GM19035 (cell line): ENCODE results near the gene GPRIN1.

Experiments used
- ATAC-seq: cut with Tn5 transposase; IDR thresholded peaks from one replicate; pipeline ENCODE4 v1.9.1; 2021; ENCODE audit not compliant: unreplicated experiment

GPRIN1 gene

DNA sequence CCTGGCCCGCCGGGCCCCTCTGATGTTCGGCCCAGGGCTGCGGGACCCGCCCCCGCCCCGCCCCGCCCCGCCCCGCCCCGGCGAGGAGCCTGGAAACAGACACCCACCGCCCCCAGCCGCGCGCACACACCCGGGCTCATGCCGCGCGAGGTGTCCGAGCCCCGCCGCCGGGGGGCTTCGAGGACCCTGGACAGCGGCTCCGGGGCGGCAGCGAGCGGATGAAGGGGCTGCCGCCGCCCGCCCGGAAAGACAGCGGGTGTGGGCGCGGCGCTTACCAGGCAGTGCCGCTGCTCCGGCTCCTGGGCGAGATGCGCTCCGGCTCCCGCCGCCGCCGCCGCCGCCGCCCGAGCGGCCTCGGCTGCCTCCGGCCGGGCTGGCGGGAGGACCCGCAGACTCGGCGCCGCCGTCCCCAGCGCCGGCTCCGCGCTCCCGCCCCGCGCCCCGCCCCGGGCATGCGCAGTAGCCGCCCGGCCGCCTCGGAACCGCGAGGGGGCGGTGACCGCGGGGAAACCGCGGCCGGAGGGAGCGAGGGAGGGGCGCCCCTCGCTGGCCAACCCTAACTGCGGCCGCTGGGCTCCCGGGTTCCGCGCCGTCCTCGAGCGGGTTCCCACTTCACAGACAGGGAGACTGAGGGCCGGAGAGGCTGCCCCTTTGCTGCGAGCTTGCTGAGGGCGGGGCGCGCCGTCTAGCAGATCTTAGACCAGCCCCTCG, at the start of gene GPRIN1:
Gene GPRIN1 (minus strand): TSS at position 433 of the 711 bp plus-strand sequence. CDS start 10,322 bp downstream, outside the sequence.
- ATAC-seq, result peak; percentile 85

DNA sequence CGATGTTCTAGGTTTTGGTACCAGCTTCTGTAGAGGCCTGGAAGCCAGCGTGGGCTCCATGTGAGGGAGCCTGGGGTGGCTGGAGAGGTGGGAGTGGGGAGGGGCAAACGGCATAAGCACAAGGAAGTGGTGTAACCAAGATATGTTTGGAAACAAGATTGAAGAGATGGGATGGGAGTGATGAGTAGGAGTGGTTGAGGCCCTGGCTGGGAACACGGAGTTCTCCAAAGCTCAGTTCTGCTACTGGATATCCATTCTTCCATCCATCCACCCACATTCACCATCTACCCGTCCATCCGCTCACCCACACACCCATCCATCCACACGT, 49.5 kb upstream of the GPRIN1 start:
- ATAC-seq, result no peak

DNA sequence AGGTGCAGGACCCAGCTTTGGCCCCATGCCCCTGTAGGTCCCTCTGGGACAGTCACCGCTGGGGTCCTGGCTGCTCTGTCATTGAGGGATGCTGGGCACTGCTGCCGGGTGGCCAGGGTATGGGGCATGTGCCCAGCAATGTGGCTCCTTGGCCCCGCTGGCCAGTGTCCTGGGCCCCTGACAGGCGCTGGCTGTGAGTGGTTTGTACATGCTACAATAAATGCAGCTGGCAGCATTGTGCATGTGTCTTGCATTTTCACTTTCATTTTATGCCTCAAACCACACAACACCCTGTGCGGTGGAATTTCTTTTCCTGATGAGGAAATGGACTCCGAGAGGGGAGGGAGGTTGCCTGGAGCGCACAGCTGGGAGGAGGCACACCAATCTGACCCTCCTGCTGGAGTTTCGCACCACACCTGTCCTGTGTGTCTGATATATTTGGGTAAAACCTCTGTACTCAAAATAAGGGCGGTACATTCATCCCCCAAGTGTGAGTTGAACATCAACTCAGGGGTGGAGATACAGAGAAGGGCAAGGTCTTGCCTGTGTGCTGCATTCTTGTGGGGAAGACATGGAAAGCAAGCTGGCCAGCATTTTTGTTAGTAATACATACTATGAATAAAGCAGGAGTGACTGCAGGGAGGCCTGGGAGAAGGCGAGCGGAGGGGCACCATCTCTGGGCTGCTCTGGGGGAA, 49.0 kb upstream of the GPRIN1 start:
- no peak for ATAC-seq

DNA sequence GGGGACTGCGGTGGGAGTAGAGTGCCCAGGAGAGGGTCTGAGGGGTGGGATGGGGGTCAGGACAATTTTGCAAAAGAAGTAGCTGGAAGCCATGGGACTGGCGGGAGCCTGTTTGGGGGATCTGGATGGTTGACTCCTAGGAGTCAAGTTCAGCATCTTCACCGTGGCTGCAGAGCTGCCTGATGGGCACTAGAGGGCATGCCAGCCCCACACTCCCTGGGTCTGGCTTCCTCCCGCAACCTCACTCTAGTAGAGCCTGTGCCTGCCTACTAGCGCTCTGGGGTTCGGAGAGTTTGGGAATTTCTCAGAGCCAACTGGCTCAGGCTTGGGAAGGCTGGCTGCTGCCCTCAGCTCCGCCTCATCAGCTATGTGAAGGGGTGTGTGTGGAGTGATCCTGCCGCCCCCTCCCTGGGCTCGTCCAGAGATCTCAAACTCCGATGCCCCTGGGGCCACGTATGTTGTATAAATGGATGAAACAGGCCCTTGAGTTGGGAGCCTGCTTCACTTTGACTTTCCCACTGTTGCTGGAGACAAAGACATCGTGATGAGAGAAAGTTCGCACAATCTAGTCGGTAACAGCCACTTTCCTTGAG, 48.1 kb upstream of the GPRIN1 start:
- no peak for ATAC-seq

DNA sequence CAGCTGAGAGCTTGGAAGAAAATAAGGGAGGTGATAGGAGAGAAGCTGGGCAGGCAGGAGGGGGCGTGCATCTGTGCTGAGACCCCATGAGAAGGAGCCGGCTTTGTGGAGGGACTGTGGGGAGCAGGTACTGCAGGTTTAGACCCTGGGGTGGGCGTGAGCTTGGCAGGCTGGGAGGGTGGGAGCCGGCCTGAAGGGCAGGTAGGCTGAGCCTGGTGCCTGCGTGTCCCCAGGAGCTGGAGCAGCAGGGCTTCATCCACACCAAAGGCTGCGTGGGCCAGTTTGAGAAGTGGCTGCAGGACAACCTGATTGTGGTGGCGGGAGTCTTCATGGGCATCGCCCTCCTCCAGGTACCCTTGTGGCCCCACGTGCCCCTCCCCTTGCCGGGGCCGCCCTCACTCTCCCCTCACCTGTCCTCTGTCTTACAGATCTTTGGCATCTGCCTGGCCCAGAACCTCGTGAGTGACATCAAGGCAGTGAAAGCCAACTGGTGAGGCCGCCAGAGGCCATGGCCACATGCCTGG, 46.6 kb upstream of the GPRIN1 start:
- ATAC-seq, result no peak

- ATAC-seq, result no peak
Measured at GRCh38 chr5:176654856-176655255, 44.9 kb upstream of the GPRIN1 start.

DNA sequence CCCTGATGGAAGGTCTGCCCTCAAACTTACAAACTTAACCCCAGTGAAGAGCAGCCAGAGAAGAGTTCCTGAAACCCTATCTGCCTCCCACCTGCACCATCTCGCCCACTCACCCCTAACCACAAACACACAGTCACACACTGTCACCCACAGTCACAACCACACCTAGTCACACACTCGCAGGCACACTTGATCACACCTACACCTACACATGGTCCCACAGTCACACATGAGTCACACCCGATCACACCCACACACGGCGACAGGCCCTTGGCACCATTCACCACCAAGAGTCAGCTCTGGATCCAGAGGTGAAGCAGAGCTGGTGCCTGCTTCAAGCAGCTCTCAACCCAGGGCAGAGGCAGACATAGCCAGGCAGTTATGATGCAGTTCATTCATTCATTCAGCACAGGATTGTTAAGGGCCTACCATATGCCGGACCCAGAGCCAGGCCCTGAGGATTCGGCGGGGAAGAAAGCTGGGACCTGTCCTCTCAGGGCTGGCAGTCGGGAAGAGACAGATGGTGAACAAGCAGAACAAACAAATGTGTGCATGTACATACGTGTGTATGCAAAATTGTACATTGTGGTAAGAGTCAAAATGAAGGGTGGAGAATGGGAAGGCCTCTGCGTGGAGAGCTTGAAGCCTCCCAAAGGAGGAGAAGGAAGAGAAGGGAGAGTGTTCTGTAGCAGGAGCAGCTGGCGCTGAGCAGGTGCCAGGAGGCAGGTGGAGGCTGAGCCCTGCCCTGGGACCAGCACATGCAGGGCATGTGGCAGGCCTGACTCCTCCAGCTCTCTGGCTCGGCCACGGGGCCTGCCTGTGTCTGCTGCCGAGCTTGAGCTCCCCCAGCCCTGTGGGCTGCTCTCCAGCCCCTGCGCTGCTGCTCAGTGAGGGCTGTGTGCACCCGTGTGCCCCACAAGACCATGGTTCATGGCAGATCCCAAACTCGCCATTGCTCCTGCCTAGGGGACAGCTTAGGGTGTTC, 43.7 kb upstream of the GPRIN1 start:
- ATAC-seq, result no peak

DNA sequence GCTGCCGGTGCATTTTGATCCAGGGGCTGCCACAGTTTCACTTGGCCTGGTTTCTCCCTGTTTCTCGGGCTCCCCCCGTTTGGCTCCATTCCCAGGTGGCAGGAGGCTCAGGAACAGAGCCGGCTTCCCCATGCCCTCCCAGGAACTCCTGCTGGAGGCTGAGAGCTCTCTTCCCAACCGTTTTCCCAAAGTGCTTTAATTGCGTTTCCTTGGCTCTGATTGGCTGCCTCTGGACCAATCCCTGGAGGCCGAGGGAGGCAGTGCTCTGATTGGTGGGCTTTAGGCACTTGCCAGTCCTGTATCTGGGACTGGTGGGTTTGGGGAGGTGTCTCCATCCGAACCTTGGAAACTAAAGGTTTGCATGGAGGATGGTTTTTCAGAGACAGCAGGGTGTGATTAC, 42.2 kb upstream of the GPRIN1 start:
- ATAC-seq, result no peak

- no peak for ATAC-seq
Measured at GRCh38 chr5:176651472-176651980, 41.6 kb upstream of the GPRIN1 start.

GRCh38 chr5:176650354-176650884, 40.5 kb upstream of the GPRIN1 start:
- ATAC-seq, result no peak

GRCh38 chr5:176648474-176649194, 38.7 kb upstream of the GPRIN1 start:
- no peak for ATAC-seq

DNA sequence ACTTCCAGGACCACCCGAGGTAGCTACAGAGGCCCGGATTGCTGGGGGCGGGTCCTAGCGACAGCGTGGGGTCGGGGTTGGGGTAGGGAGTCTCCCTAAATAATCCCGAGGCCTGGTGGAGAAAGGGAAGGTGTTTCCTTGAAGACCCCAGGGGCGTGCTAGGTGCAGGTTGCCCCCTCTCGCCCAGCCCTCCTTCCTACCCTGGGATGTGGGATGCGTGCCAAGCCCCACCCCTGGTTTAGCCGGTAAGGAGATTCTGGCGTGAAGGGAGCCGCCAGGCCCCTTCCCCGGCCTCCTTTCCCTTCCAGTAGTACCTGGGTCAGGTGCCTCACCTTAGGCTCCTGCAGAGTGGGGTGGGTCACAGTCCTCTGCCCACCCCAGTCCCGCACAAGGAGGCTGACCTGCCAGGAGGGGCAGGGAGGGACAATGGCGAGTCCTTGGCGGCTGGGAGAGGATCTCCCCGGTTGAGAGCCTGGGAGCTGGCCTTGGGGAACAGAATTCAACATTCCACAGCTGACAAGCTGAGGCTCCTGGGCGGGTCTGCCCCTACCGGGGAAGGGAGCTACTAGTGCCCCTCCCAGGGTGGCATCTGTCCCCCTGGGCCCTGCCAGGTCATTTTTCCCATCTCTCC, 38.0 kb upstream of the GPRIN1 start:
- no peak for ATAC-seq

GRCh38 chr5:176647030-176647842, 37.3 kb upstream of the GPRIN1 start, which contains the start of gene TSPAN17:
TSPAN17 (plus strand) TSS chr5:176647484; CDS start chr5:176647616, 132 bp downstream.
- peak; percentile 91 for ATAC-seq

DNA sequence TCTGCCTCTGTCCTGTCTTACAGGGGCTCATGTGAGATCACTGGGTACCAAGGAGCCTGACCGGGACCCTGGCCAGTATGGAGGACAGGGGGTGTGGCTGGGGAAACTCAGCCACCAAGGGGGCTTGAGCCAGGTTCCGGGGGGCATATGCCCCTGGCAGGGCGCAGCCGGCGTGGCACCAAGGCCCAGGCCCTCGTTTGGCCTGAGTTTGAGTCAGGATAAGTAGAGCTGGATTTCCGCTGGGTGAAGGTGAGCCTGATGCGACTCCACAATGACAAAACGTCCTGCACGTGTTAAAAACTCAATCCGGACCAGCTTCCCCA, 36.7 kb upstream of the GPRIN1 start:
- ATAC-seq, result peak; percentile 21

- no peak for ATAC-seq
Measured at GRCh38 chr5:176646049-176646706, 36.2 kb upstream of the GPRIN1 start.

- ATAC-seq, result no peak
Measured at GRCh38 chr5:176644878-176645670, 35.1 kb upstream of the GPRIN1 start.

DNA sequence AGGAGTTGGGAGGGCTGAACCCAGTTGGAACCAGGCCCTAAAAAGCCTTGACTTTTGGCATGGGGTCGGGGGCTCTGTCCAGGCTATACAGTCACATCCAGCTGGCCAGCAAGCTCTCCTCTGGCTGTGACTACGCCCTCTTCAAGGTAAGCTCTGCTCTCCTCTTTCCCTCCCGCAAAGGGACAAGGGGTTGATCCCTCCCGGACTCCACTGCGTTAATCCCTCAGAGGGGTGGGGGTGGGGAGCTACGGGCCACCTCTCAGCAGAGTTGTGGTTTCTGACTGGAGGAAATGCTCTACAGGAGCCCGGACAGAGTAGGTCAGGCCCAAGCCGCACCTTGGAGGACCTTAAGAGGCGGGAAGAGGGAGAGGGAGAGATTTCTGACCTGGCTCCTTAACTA, 34.3 kb upstream of the GPRIN1 start:
- ATAC-seq, result no peak
